Measurements from ENCODE around the gene DNAJC18. TPM values are rescaled to one million over a fixed set of nuclear protein-coding genes. Genes with fewer than 3 reads are reported as not detected.

DNAJC18 gene
- total RNA-seq, 1 experiment from 2014 or later: 6.3 TPM

DNA sequence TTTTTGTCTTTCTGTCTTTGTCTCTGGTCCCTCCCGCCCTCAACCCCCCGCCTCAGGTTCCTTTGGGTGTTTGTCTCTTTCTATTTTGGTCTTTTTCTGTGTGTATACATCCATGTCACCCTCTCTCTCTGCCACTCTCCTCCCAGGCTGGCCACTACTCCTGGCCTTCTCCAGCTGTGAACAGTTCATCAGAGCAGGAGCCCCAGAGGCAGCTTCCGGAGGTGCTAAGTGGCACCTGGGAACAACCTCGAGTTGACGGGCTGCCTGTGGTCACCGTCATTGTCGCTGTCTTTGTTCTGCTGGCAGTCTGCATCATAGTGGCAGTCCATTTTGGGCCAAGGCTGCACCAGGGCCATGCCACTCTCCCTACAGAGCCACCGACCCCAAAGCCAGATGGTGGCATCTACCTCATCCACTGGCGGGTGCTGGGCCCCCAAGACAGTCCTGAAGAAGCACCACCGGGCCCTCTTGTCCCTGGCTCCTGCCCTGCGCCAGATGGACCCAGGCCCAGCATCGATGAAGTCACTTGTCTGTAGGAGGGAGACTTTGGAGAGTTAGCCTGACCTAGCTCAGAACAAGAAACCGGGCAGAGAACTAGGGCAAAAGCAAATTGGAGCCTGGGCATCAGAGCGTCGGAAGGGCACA is 33.2 kb upstream of the DNAJC18 start:
- Histone ChIP-seq H3K27me3 (ENCODE audit: control insufficient read depth, insufficient read depth, low read length) (no peaks in the 10 kb centered on the region), H3K4me3 (ENCODE audit: insufficient read depth, low read depth, low read length) (no peak overlapping the region), H3K36me3 (replicated peaks; ENCODE audit: control insufficient read depth, insufficient read depth, low read length) (no peaks in the 10 kb centered on the region)
- DNase-seq: no peak

GRCh38 chr5:139470821-139471300 is 31.5 kb upstream of the DNAJC18 start, which contains the start of gene SMIM33:
SMIM33 (plus strand) TSS chr5:139471004; CDS start chr5:139471122, 118 bp downstream.
- no peaks in the 10 kb centered on the region for H3K36me3 ChIP-seq (replicated peaks; ENCODE audit: control insufficient read depth, insufficient read depth, low read length)
- DNase-seq: no peak

DNA sequence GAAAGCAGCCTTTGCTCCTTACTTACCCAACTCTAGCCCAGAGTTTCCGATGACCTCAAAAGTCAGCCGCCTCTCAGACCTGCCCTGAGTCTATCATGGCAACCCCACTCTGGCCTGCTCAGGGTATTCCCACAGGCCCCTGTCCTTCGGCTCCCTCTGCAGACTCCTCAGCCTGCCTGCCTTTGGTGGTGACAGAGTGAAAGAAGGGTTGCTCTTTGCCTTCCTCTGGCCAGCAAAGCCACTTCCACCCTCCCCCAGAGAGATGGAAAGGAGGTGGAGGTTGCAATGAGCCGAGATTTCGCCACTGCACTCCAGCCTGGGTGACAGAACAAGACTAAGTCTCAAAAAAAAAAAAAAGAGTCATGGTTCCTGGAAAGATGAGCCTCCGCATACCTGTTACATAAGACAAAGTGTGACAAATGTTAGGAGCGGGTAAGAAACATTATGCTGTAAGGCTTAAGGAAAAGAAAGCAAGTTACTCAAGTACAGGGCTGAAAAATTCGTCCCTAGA is 29.2 kb upstream of the DNAJC18 start:
- no peaks in the 10 kb centered on the region for H3K36me3 ChIP-seq (replicated peaks; ENCODE audit: control insufficient read depth, insufficient read depth, low read length)

More at GRCh38 chr5:139470821-139471300, 31.5 kb upstream of the DNAJC18 start, which contains the start of gene SMIM33:
- no peaks in the 10 kb centered on the region for H3K27me3 ChIP-seq (ENCODE audit: control insufficient read depth, insufficient read depth, low read length)
- H3K4me3 ChIP-seq (ENCODE audit: insufficient read depth, low read depth, low read length): no peak within 1 kb of the TSS

GRCh38 chr5:139462586-139463276 is 23.4 kb upstream of the DNAJC18 start, which contains the start of gene ECSCR:
ECSCR (minus strand) TSS chr5:139462743; CDS start chr5:139462670, 73 bp downstream.
- DNase-seq: peak; percentile 57
- H3K27me3 ChIP-seq (ENCODE audit: control insufficient read depth, insufficient read depth, low read length): no peaks in the 10 kb centered on the region
- H3K4me3 ChIP-seq (ENCODE audit: insufficient read depth, low read depth, low read length): no peak within 1 kb of the TSS
- H3K36me3 ChIP-seq (replicated peaks; ENCODE audit: control insufficient read depth, insufficient read depth, low read length): no peaks in the 10 kb centered on the region

More for the DNA sequence above, 29.2 kb upstream of the DNAJC18 start:
- H3K27me3 ChIP-seq (ENCODE audit: control insufficient read depth, insufficient read depth, low read length): no peaks in the 10 kb centered on the region
- peak; percentile 68 for DNase-seq
- H3K4me3 ChIP-seq (ENCODE audit: insufficient read depth, low read depth, low read length): no peak overlapping the region

DNA sequence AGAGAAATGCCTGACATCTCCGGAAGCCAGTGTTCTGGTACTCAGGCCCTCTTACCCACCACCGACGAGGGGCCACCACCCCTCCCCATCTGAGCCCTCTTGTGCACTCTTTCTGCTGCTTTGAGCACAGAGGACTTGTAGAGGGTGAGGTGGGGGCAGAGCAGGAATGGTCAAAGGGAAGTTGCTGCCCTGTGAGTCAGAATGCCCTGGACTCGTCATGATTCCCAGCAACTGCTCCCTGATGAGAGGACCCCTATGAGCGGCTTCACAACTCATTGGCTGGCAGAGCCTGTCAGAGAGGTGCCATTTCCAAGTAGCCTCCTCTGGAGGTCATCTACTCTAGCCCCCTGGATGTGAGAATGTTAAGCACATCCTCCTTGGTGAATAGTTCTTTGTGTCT is 22.4 kb upstream of the DNAJC18 start:
- peak; percentile 32 for DNase-seq
- H3K4me3 ChIP-seq (ENCODE audit: insufficient read depth, low read depth, low read length): no peak overlapping the region
- no peaks in the 10 kb centered on the region for H3K36me3 ChIP-seq (replicated peaks; ENCODE audit: control insufficient read depth, insufficient read depth, low read length)
- H3K27me3 ChIP-seq (ENCODE audit: control insufficient read depth, insufficient read depth, low read length): no peaks in the 10 kb centered on the region

GRCh38 chr5:139461176-139461575 is 21.9 kb upstream of the DNAJC18 start:
- no peak for DNase-seq
- Histone ChIP-seq H3K4me3 (ENCODE audit: insufficient read depth, low read depth, low read length) (no peak overlapping the region), H3K27me3 (ENCODE audit: control insufficient read depth, insufficient read depth, low read length) (no peaks in the 10 kb centered on the region), H3K36me3 (replicated peaks; ENCODE audit: control insufficient read depth, insufficient read depth, low read length) (no peaks in the 10 kb centered on the region)

DNA sequence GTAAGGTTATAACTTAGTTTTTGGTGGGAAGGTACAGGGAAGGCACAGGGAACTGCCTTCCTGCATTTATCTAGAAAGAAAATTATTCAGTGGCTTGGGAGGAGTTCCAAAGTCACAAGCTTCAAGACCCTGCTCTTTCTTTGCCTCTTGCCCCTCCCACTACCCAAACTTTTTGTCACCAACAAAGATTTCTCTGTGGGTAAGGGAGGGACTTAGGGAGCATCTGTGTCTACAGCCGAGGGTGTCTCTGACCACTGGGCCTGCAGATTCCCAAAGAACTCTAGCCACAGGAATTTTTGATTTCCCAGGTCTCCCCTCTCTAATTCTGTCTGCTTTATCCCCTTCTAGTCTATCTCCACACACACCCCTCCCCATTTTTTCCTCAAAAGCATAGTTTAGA is 21.1 kb upstream of the DNAJC18 start:
- no peaks in the 10 kb centered on the region for H3K36me3 ChIP-seq (replicated peaks; ENCODE audit: control insufficient read depth, insufficient read depth, low read length)
- no peaks in the 10 kb centered on the region for H3K27me3 ChIP-seq (ENCODE audit: control insufficient read depth, insufficient read depth, low read length)
- no peak for DNase-seq
- H3K4me3 ChIP-seq (ENCODE audit: insufficient read depth, low read depth, low read length): no peak overlapping the region

GRCh38 chr5:139459451-139459934 is 20.2 kb upstream of the DNAJC18 start:
- peak; percentile 44 for DNase-seq
- Histone ChIP-seq H3K27me3 (ENCODE audit: control insufficient read depth, insufficient read depth, low read length) (no peaks in the 10 kb centered on the region), H3K4me3 (ENCODE audit: insufficient read depth, low read depth, low read length) (no peak overlapping the region), H3K36me3 (replicated peaks; ENCODE audit: control insufficient read depth, insufficient read depth, low read length) (no peaks in the 10 kb centered on the region)

GRCh38 chr5:139458580-139459407 is 19.5 kb upstream of the DNAJC18 start:
- Histone ChIP-seq H3K36me3 (replicated peaks; ENCODE audit: control insufficient read depth, insufficient read depth, low read length) (no peaks in the 10 kb centered on the region), H3K27me3 (ENCODE audit: control insufficient read depth, insufficient read depth, low read length) (no peaks in the 10 kb centered on the region), H3K4me3 (ENCODE audit: insufficient read depth, low read depth, low read length) (no peak overlapping the region)
- DNase-seq: peak; percentile 35

- Histone ChIP-seq H3K27me3 (ENCODE audit: control insufficient read depth, insufficient read depth, low read length) (no peaks in the 10 kb centered on the region), H3K4me3 (ENCODE audit: insufficient read depth, low read depth, low read length) (no peak overlapping the region), H3K36me3 (replicated peaks; ENCODE audit: control insufficient read depth, insufficient read depth, low read length) (no peaks in the 10 kb centered on the region)
- no peak for DNase-seq
Measured at GRCh38 chr5:139457653-139458306, 18.5 kb upstream of the DNAJC18 start.

- H3K4me3 ChIP-seq (ENCODE audit: insufficient read depth, low read depth, low read length): no peak overlapping the region
- DNase-seq: no peak
- H3K27me3 ChIP-seq (ENCODE audit: control insufficient read depth, insufficient read depth, low read length): no peaks in the 10 kb centered on the region
- no peaks in the 10 kb centered on the region for H3K36me3 ChIP-seq (replicated peaks; ENCODE audit: control insufficient read depth, insufficient read depth, low read length)
Measured at GRCh38 chr5:139457241-139457640, 17.9 kb upstream of the DNAJC18 start.

DNA sequence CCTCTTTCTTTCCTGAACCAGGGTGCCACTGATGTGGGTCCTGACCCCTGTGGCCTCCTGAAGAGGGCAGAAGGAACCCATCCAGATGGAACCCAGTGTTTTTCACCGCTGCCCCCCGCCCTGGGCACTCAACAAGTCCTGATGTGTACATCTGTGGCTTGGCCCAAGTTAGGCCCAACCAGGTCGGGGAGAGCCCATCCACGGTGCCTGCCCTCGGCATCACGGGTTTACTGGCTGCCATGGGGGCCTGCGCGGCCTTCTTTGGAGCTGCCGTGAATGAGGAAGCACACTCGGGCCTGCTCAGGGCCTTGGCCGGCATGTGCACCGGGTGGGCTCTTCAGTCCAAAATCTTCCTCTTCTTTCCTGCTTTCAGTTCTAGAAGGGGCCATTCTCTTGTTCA is 17.5 kb upstream of the DNAJC18 start:
- Histone ChIP-seq H3K27me3 (ENCODE audit: control insufficient read depth, insufficient read depth, low read length) (no peaks in the 10 kb centered on the region), H3K4me3 (ENCODE audit: insufficient read depth, low read depth, low read length) (no peak overlapping the region), H3K36me3 (replicated peaks; ENCODE audit: control insufficient read depth, insufficient read depth, low read length) (no peaks in the 10 kb centered on the region)
- DNase-seq: no peak

DNA sequence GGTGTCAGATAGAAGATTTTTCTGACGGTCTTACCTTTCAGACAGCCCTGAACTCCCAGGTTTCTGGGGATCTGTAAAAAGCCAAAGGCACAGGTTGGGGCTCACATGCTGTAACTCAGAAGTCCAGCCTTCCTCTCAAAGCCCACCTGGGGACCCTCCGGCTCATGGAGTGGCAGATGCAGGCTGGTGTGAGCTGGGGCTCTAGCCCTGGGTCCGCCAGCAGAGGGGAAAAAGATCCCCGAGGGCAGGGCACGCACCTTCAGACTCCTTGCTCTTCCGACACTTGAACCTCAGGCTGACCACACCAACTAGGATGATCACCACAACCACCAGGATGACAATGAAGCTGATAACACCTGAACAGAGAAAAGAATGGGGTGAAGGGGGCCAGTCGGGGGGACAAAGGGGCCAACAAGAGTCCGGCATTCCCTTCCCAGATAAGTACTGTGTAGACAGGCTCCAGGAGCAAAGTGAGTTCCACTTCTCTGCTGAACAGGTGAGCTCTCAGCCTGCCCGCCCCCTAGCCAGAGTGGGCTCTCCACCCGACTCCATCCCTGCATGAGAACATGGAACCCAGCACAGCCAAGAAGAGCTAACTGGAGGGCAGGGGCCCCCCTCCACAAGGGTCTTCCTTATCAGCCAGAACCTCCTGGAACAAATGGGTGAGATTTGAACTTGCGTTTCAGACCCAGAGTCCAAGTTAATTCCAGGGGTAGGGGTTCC is 15.4 kb upstream of the DNAJC18 start:
- H3K4me3 ChIP-seq (ENCODE audit: insufficient read depth, low read depth, low read length): no peak overlapping the region
- no peak for DNase-seq

More for the DNA sequence above, 15.4 kb upstream of the DNAJC18 start:
- Histone ChIP-seq H3K27me3 (ENCODE audit: control insufficient read depth, insufficient read depth, low read length) (no peaks in the 10 kb centered on the region), H3K36me3 (replicated peaks; ENCODE audit: control insufficient read depth, insufficient read depth, low read length) (no peaks in the 10 kb centered on the region)
